Right cardiac atrium (tissue), 5 donors: ENCODE data around the gene SEC23IP. TPM values are rescaled to one million over a fixed set of nuclear protein-coding genes. Genes with fewer than 3 reads are reported as not detected.

Source experiments
- ATAC-seq, 2 donors: fragments of 200-7000 bp; cut with Tn5 transposase; one replicate each; pipeline versions ENCODE4 v1.8.0 to v1.9.1; 2020; ENCODE audit warnings: moderate library complexity in 2 of 2, mild to moderate bottlenecking in 1 of 2
- DNase-seq, 3 donors: peaks; one replicate each; pipeline ENCODE4 v3.0.0-alpha.2; 2020
- H3K27ac ChIP-seq: one replicate; pipeline ENCODE4 v1.5.1; 2013; ENCODE audit warnings: mild to moderate bottlenecking, low read length, control low read depth, moderate library complexity
- H3K27me3 ChIP-seq: one replicate; pipeline ENCODE4 v1.6.1; 2013; ENCODE audit not compliant: control insufficient read depth, insufficient read depth
- H3K4me1 ChIP-seq: one replicate; pipeline ENCODE4 v1.6.1; 2013; ENCODE audit warnings: low read length; ENCODE audit not compliant: control insufficient read depth, insufficient read depth
- H3K4me3 ChIP-seq: one replicate; pipeline ENCODE4 v1.5.1; 2013; ENCODE audit warnings: low read length, control low read depth
- H3K9me3 ChIP-seq: one replicate; pipeline ENCODE4 v1.6.1; 2013; ENCODE audit warnings: low read length; ENCODE audit not compliant: control insufficient read depth
- WGBS: extraction: QIAGEN DNeasy Blood & Tissue Kit; methylation state at CpG from one replicate; pipeline ENCODE4 v1.1.7; 2013; 5-methylcytosine and 5-hydroxymethylcytosine counted together
- intact Hi-C, 4 donors: fragments of 100-400 bp; cut with DNase I; formaldehyde crosslinking; loops; one replicate each; pipeline versions ENCODE4 v1.11.0 to v1.14.0; 2022 to 2023
- microRNA-seq, 2 donors: library from miRNA; unstranded; fragments of <30 nt; microRNA quantifications; one replicate each; pipeline ENCODE4 v1.2.0, GENCODE V29; 2020 to 2021
- polyA plus RNA-seq: library from polyadenylated mRNA; stranded (reverse); fragments of 200-250 nt; gene quantifications from one replicate; pipeline ENCODE4 v1.2.3, GENCODE V29; 2013
- total RNA-seq, 4 donors: library from RNA; stranded (reverse); fragmentation: NEBNext Ultra II Directional; extraction: Animal tissue kit (Norgen Biotek cat#: 25700); gene quantifications; one replicate each; pipeline ENCODE4 v1.2.1, GENCODE V29; 2021
- donor health status: healthy with polysubstance abuse.
- donor health status: DM: no; HTN: yes; CAD: no.
- donor health status: DM: no; HTN: no; CAD: no.
- donor health status: DM: no; HTN: yes; CAD: no; lungs with severe emphysema.
- donor health status: DM: yes; HTN: yes; CAD: no.

SEC23IP gene
- total and polyA plus RNA-seq, 5 donors: 6.9 to 41.9 (median 29.8) TPM

DNA sequence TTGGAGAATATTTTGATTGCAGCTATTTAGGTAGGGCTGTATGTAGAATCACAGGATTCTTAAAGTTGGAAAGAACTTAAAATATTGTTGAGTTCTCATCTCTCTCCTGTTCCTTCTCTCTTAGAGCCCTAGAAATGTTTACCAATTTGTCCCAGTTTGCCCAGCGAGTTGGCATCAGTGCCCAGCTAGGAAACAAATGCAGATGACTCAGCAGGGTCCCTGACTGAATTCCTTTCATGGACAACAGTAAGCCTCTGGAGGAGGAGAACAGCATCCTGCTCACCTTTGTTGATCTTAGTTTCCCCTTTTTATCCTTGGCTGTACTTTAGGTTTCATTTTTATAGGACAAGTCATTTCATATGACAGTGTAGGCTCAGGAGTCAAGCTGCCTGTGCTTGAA is 89.3 kb downstream of the SEC23IP start:
- no peaks in the 10 kb centered on the region for H3K4me1 ChIP-seq
- no peak overlapping the region for H3K27ac ChIP-seq
- WGBS: 38% methylated on average over 1 of the region's 1 CpG
- intact Hi-C loops: no loop called here
- ATAC-seq: no peak
- no peak overlapping the region for H3K4me3 ChIP-seq
- no peaks in the 10 kb centered on the region for H3K9me3 ChIP-seq
- H3K27me3 ChIP-seq: no peaks in the 10 kb centered on the region
- no peak for DNase-seq

DNA sequence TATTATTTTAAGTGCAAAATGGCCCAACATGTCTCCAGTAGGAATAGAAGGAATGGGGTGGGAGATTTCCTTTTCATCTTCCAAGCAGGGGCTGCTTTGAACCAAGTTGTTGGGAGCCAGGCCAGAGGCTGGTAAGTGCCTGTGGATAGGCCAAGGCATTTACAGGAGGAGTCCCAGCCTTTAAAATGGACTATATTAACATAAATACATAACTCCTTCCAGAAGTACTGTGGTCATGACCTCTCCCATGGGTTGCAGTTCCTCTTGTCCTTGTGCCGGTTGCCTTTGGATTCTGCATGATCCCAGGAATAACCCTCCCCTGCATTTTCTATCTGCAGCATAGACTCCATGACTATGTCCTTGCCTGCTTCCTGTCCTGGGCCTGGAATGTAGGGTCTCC is 95.8 kb downstream of the SEC23IP start:
- H3K4me3 ChIP-seq: no peak overlapping the region
- intact Hi-C loops: no loop called here
- no peaks in the 10 kb centered on the region for H3K9me3 ChIP-seq
- ATAC-seq (no peak), DNase-seq (no peak)
- H3K4me1 ChIP-seq: no peaks in the 10 kb centered on the region
- no peaks in the 10 kb centered on the region for H3K27me3 ChIP-seq
- no peak overlapping the region for H3K27ac ChIP-seq
- 89% methylated on average over 1 of the region's 1 CpG for WGBS

DNA sequence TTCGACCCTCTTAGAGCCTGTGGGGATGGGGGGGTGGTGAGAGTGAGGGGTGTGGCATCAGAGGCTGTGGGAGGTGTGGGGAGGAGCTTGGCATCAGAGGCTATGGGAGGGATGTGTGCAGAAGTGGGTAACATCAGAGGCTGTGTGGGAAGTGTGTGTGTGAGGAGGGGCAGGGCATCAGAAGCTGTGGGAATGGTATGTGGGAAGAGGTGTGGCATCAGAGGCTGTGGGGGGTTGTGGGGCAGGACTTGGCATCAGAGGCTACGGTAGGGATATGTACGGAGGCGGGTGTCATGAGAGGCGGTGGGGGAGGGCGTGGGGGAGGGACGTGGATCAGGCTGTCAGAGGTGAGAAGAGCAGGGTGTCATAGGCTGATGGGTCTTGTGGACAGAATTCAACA is 97.4 kb downstream of the SEC23IP start:
- H3K4me3 ChIP-seq: no peak overlapping the region
- intact Hi-C loops: no loop called here
- H3K4me1 ChIP-seq: no peaks in the 10 kb centered on the region
- ATAC-seq: no peak
- 64% methylated on average over 7 of the region's 7 CpGs for WGBS
- DNase-seq: no peak
- no peak overlapping the region for H3K27ac ChIP-seq
- H3K9me3 ChIP-seq: no peaks in the 10 kb centered on the region
- no peaks in the 10 kb centered on the region for H3K27me3 ChIP-seq

DNA sequence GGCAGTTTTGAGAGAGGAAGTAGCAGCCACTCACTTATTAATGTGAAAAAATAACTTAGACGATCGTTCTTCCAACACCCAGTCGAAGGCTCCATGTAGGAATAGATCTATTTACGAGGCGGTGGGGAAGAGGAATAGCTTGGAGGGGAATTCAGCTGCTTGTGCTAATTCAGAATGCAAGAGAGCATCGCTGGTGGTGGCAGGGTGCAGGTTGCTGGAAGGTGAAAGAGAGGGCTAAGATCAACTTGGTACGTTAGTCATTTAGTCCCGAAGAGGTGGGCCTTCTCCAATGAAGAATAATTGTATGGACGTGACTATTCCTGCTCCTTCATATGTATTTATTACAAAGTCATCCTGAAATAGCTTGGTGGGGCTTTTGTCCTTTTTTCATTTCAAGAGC is 98.5 kb downstream of the SEC23IP start:
- Histone ChIP-seq H3K4me1 (no peaks in the 10 kb centered on the region), H3K27me3 (no peaks in the 10 kb centered on the region), H3K27ac (no peak overlapping the region), H3K9me3 (no peaks in the 10 kb centered on the region), H3K4me3 (no peak overlapping the region)
- ATAC-seq (no peak), DNase-seq (no peak)
- WGBS: 72% methylated on average over 9 of the region's 9 CpGs
- intact Hi-C loops: no loop called here

DNA sequence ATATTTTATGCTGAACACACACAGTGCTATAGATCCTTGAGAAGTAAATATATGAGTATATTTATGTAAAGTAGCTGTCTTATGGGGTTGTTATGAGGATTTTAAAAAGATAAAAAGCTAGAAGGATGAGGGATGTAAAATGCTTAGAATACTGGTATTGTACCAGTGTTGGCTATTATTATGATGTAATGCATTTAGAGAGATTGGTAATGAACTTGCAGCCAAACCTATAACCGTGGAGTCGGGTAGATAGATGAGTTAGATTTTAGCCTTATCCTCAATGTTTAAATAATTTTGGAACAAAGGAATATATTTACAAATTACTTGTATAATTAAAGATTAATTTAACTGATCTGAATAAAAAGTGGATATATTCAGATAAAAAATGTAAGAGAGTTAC is 99.3 kb downstream of the SEC23IP start:
- H3K4me3 ChIP-seq: no peak overlapping the region
- intact Hi-C loops: no loop called here
- H3K9me3 ChIP-seq: no peaks in the 10 kb centered on the region
- H3K4me1 ChIP-seq: no peaks in the 10 kb centered on the region
- ATAC-seq (no peak), DNase-seq (no peak)
- no peaks in the 10 kb centered on the region for H3K27me3 ChIP-seq
- WGBS: 91% methylated on average over 2 of the region's 2 CpGs
- H3K27ac ChIP-seq: no peak overlapping the region

Small RNAs within 50 kb of the gene (microRNA-seq; reads per million reads assigned to microRNA genes)
- gene MIR4682: 0 reads per million in 2 donors

Other genes starting within 250 kb of the SEC23IP start
- 100 to 1,000 TPM; 111 to 166 (median 139) TPM for gene BAG3, start 241.3 kb upstream of the SEC23IP start, total RNA-seq
- gene BAG3, start 241.3 kb upstream of the SEC23IP start, polyA plus RNA-seq: 134 TPM
- gene INPP5F, start 166.7 kb upstream of the SEC23IP start, total RNA-seq: 1 to 10 TPM; 4.8 to 6.4 (median 6.3) TPM
- 3.4 TPM for gene INPP5F, start 166.7 kb upstream of the SEC23IP start, polyA plus RNA-seq
- gene MCMBP, start 19.9 kb upstream of the SEC23IP start, total RNA-seq: 10 to 100 TPM; 24.8 to 30.9 (median 28.3) TPM
- gene MCMBP, start 19.9 kb upstream of the SEC23IP start, polyA plus RNA-seq: 15.4 TPM